SK-N-SH (cell line): ENCODE data around the gene BCL11B.

Experiments used
- ELF1 ChIP-seq: IDR thresholded peaks from 2 replicates; pipeline ENCODE4 v1.4.0; 2012
- FOXM1 ChIP-seq: IDR thresholded peaks from 2 replicates; pipeline ENCODE4 v1.4.0; 2012; ENCODE audit warnings: low read depth, mild to moderate bottlenecking
- MXI1 ChIP-seq: IDR thresholded peaks from 2 replicates; pipeline ENCODE4 v1.6.1; 2012; ENCODE audit warnings: mild to moderate bottlenecking, low read depth, low read length, improper control_type of control experiment
- NFIC ChIP-seq: IDR thresholded peaks from 2 replicates; pipeline ENCODE4 v1.4.0; 2012; ENCODE audit warnings: borderline replicate concordance
- NRF1 ChIP-seq: IDR thresholded peaks from 2 replicates; pipeline ENCODE4 v1.6.1; 2012; ENCODE audit warnings: low read depth, mild to moderate bottlenecking, low read length
- RAD21 ChIP-seq: IDR thresholded peaks from 2 replicates; pipeline ENCODE4 v1.6.1; 2012; ENCODE audit warnings: mild to moderate bottlenecking, low read length
- RFX5 ChIP-seq: IDR thresholded peaks from 2 replicates; pipeline ENCODE4 v1.6.1; 2012; ENCODE audit warnings: mild to moderate bottlenecking, improper control_type of control experiment, low read length
- RXRA ChIP-seq: IDR thresholded peaks from 2 replicates; pipeline ENCODE4 v1.4.0; 2012; ENCODE audit warnings: low read depth, mild to moderate bottlenecking, borderline replicate concordance
- TAF1 ChIP-seq: IDR thresholded peaks from 2 replicates; pipeline ENCODE4 v1.6.1; 2012; ENCODE audit warnings: low read depth, mild to moderate bottlenecking, low read length, moderate library complexity, borderline replicate concordance
- USF2 ChIP-seq: fragments of 150-350 bp; IDR thresholded peaks from 2 replicates; pipeline ENCODE4 v1.6.1; 2017; ENCODE audit warnings: antibody characterized with exemption, low read length, low read depth, borderline replicate concordance
- ZBTB33 ChIP-seq: IDR thresholded peaks from 2 replicates; pipeline ENCODE4 v1.4.0; 2012; ENCODE audit warnings: low read depth, borderline replicate concordance
- TF ChIP-seq, protein P1 (sequence below): fragments of 200-600 bp; sonication (generic); IDR thresholded peaks from 2 replicates; pipeline ENCODE4 v1.6.1; 2017; ENCODE audit warnings: antibody characterized with exemption, mild to moderate bottlenecking, moderate library complexity
- TF ChIP-seq, protein P2 (sequence below): IDR thresholded peaks from 2 replicates; pipeline ENCODE4 v1.4.0; 2012; ENCODE audit warnings: low read depth, borderline replicate concordance

DNA sequence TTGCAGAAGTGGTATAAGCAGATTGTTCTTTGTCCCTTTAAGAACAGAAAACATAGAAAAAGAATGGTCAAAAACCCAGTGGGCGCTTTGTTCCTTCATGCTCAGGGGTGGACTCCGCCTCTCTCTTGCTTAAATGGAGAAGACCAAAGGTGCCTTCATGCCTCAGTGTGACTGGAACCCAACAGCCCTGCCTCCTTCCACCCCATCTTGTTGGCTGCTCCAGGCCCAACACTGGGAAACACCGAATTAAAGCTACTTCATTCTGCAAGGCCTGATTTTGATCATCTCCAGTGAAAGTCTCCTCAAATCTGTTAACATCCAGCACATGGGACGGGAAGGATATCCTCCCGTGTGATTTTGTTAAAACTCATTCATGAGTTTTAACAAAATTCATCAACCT is 103.7 kb downstream of the BCL11B start:
- TF ChIP-seq NRF1 (no peak), NFIC (no peak), TAF1 (no peak), RAD21 (no peak), ZBTB33 (no peak), MXI1 (no peak), ELF1 (no peak), USF2 (no peak), RFX5 (no peak), RXRA (no peak), FOXM1 (no peak)
- TF ChIP-seq, protein P1, sequence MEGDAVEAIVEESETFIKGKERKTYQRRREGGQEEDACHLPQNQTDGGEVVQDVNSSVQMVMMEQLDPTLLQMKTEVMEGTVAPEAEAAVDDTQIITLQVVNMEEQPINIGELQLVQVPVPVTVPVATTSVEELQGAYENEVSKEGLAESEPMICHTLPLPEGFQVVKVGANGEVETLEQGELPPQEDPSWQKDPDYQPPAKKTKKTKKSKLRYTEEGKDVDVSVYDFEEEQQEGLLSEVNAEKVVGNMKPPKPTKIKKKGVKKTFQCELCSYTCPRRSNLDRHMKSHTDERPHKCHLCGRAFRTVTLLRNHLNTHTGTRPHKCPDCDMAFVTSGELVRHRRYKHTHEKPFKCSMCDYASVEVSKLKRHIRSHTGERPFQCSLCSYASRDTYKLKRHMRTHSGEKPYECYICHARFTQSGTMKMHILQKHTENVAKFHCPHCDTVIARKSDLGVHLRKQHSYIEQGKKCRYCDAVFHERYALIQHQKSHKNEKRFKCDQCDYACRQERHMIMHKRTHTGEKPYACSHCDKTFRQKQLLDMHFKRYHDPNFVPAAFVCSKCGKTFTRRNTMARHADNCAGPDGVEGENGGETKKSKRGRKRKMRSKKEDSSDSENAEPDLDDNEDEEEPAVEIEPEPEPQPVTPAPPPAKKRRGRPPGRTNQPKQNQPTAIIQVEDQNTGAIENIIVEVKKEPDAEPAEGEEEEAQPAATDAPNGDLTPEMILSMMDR = no peak
- TF ChIP-seq, protein P2, sequence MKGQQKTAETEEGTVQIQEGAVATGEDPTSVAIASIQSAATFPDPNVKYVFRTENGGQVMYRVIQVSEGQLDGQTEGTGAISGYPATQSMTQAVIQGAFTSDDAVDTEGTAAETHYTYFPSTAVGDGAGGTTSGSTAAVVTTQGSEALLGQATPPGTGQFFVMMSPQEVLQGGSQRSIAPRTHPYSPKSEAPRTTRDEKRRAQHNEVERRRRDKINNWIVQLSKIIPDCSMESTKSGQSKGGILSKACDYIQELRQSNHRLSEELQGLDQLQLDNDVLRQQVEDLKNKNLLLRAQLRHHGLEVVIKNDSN = no peak
